ENCODE measurements around the gene TET2. TPM values are rescaled to one million over a fixed set of nuclear protein-coding genes. Genes with fewer than 3 reads are reported as not detected.

TET2 gene
- polyA plus RNA-seq, 3 donors, result 22.6 to 47.1 (median 42.5) TPM

DNA sequence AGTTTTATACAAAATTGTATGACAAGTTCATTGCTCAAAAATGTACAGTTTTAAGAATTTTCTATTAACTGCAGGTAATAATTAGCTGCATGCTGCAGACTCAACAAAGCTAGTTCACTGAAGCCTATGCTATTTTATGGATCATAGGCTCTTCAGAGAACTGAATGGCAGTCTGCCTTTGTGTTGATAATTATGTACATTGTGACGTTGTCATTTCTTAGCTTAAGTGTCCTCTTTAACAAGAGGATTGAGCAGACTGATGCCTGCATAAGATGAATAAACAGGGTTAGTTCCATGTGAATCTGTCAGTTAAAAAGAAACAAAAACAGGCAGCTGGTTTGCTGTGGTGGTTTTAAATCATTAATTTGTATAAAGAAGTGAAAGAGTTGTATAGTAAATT lies 131.0 kb downstream of the TET2 start:
- no peak overlapping the region for H3K9ac ChIP-seq (ENCODE audit: insufficient read depth, low read length, poor library complexity, severe bottlenecking)
- no peaks in the 10 kb centered on the region for H3K4me1 ChIP-seq (ENCODE audit: control insufficient read depth in 1 of 2, insufficient read depth in 2 of 2, low read length in 2 of 2)
- H3K36me3 Mint-ChIP-seq, result peaks cover 47 to 48% of the 10 kb centered on the region in 2 donors
- TF ChIP-seq, protein P1, sequence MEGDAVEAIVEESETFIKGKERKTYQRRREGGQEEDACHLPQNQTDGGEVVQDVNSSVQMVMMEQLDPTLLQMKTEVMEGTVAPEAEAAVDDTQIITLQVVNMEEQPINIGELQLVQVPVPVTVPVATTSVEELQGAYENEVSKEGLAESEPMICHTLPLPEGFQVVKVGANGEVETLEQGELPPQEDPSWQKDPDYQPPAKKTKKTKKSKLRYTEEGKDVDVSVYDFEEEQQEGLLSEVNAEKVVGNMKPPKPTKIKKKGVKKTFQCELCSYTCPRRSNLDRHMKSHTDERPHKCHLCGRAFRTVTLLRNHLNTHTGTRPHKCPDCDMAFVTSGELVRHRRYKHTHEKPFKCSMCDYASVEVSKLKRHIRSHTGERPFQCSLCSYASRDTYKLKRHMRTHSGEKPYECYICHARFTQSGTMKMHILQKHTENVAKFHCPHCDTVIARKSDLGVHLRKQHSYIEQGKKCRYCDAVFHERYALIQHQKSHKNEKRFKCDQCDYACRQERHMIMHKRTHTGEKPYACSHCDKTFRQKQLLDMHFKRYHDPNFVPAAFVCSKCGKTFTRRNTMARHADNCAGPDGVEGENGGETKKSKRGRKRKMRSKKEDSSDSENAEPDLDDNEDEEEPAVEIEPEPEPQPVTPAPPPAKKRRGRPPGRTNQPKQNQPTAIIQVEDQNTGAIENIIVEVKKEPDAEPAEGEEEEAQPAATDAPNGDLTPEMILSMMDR (IDR thresholded peaks at IDR 0.05), result no peak
- no peak overlapping the region for H3K27ac Mint-ChIP-seq
- no peak for DNase-seq
- H3K79me2 ChIP-seq (ENCODE audit: insufficient read depth, low read length), result no peaks in the 10 kb centered on the region
- H4K20me1 ChIP-seq (ENCODE audit: insufficient read depth, low read length), result peaks cover 63% of the 10 kb centered on the region
- H3K4me3 Mint-ChIP-seq, result no peak overlapping the region
- H3K27me3 Mint-ChIP-seq (ENCODE audit: low read depth in 3 of 3), result peaks cover 0 to 5% (median 3%) of the 10 kb centered on the region in 3 donors
- no peak overlapping the region for H3K27ac ChIP-seq (ENCODE audit: low read depth in 1 of 2, low read length in 2 of 2)
- no peak overlapping the region for H3K4me2 ChIP-seq (replicated peaks; ENCODE audit: extremely low read depth, low read length, poor library complexity, severe bottlenecking)
- peaks cover 58 to 64% of the 10 kb centered on the region in 2 donors for H3K36me3 ChIP-seq (replicated peaks in 1 of 2; ENCODE audit: control insufficient read depth in 1 of 2, insufficient read depth in 2 of 2, low read length in 2 of 2)
- H2AFZ ChIP-seq (ENCODE audit: insufficient read depth, low read depth, low read length, poor library complexity, severe bottlenecking), result no peak overlapping the region
- H3K9me3 Mint-ChIP-seq, result peaks cover 0 to 2% (median 0%) of the 10 kb centered on the region in 7 donors
- no CpG with 5 or more reads among the region's 1 CpG for WGBS (ENCODE audit: insufficient coverage)
- no peak overlapping the region for H3K4me3 ChIP-seq (replicated peaks in 1 of 3; ENCODE audit: low read depth in 2 of 3, low read length in 3 of 3)
- intact Hi-C loops (cut with micrococcal nuclease), result no loop called here
- no peaks in the 10 kb centered on the region for H3K9me3 ChIP-seq (replicated peaks in 1 of 2; ENCODE audit: control insufficient read depth in 1 of 2, insufficient read depth in 1 of 2, low read length in 2 of 2)
- H3K27me3 ChIP-seq (ENCODE audit: control insufficient read depth in 2 of 2, insufficient read depth in 2 of 2, low read length in 2 of 2), result no peaks in the 10 kb centered on the region
- H3K4me1 Mint-ChIP-seq, result no peaks in the 10 kb centered on the region

DNA sequence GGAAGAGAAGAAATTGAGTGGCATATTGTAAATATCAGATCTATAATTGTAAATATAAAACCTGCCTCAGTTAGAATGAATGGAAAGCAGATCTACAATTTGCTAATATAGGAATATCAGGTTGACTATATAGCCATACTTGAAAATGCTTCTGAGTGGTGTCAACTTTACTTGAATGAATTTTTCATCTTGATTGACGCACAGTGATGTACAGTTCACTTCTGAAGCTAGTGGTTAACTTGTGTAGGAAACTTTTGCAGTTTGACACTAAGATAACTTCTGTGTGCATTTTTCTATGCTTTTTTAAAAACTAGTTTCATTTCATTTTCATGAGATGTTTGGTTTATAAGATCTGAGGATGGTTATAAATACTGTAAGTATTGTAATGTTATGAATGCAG lies 132.6 kb downstream of the TET2 start:
- peaks cover 50% of the 10 kb centered on the region for H4K20me1 ChIP-seq (ENCODE audit: insufficient read depth, low read length)
- no CpG with 5 or more reads among the region's 1 CpG for WGBS (ENCODE audit: insufficient coverage)
- H3K27me3 Mint-ChIP-seq (ENCODE audit: low read depth in 3 of 3), result peaks cover 0 to 5% (median 3%) of the 10 kb centered on the region in 3 donors
- DNase-seq, result no peak
- H3K27ac ChIP-seq (ENCODE audit: low read depth in 1 of 2, low read length in 2 of 2), result no peak overlapping the region
- intact Hi-C loops (cut with micrococcal nuclease), result no loop called here
- H3K27me3 ChIP-seq (ENCODE audit: control insufficient read depth in 2 of 2, insufficient read depth in 2 of 2, low read length in 2 of 2), result no peaks in the 10 kb centered on the region
- no peak overlapping the region for H3K4me3 ChIP-seq (replicated peaks in 1 of 3; ENCODE audit: low read depth in 2 of 3, low read length in 3 of 3)
- H3K9me3 ChIP-seq (replicated peaks in 1 of 2; ENCODE audit: control insufficient read depth in 1 of 2, insufficient read depth in 1 of 2, low read length in 2 of 2), result no peaks in the 10 kb centered on the region
- TF ChIP-seq, protein P1 (IDR thresholded peaks at IDR 0.05), result no peak
- H3K4me3 Mint-ChIP-seq, result no peak overlapping the region
- peaks cover under 1% of the 10 kb centered on the region for H3K4me1 Mint-ChIP-seq
- no peaks in the 10 kb centered on the region for H3K4me1 ChIP-seq (ENCODE audit: control insufficient read depth in 1 of 2, insufficient read depth in 2 of 2, low read length in 2 of 2)
- no peak overlapping the region for H2AFZ ChIP-seq (ENCODE audit: insufficient read depth, low read depth, low read length, poor library complexity, severe bottlenecking)
- H3K36me3 ChIP-seq (replicated peaks in 1 of 2; ENCODE audit: control insufficient read depth in 1 of 2, insufficient read depth in 2 of 2, low read length in 2 of 2), result peaks cover 42 to 48% of the 10 kb centered on the region in 2 donors
- no peak overlapping the region for H3K4me2 ChIP-seq (replicated peaks; ENCODE audit: extremely low read depth, low read length, poor library complexity, severe bottlenecking)
- no peak overlapping the region for H3K27ac Mint-ChIP-seq
- no peaks in the 10 kb centered on the region for H3K79me2 ChIP-seq (ENCODE audit: insufficient read depth, low read length)
- no peak overlapping the region for H3K9ac ChIP-seq (ENCODE audit: insufficient read depth, low read length, poor library complexity, severe bottlenecking)
- peaks cover 30 to 33% of the 10 kb centered on the region in 2 donors for H3K36me3 Mint-ChIP-seq
- peaks cover 0 to 2% (median 0%) of the 10 kb centered on the region in 7 donors for H3K9me3 Mint-ChIP-seq

Measured in CD14-positive monocyte (primary cell).